Fibroblast of upper back skin (primary cell): Measurements from ENCODE around the gene CBX6.
"Not testable (repeated sequence)": the region's sequence is repeated elsewhere in the genome, so short reads cannot be mapped to it uniquely, and the experiment has no call there.

ENCODE experiments used
- DNase-seq: peaks from one replicate; pipeline ENCODE4 v3.0.0-alpha.2; 2013

CBX6 gene

DNA sequence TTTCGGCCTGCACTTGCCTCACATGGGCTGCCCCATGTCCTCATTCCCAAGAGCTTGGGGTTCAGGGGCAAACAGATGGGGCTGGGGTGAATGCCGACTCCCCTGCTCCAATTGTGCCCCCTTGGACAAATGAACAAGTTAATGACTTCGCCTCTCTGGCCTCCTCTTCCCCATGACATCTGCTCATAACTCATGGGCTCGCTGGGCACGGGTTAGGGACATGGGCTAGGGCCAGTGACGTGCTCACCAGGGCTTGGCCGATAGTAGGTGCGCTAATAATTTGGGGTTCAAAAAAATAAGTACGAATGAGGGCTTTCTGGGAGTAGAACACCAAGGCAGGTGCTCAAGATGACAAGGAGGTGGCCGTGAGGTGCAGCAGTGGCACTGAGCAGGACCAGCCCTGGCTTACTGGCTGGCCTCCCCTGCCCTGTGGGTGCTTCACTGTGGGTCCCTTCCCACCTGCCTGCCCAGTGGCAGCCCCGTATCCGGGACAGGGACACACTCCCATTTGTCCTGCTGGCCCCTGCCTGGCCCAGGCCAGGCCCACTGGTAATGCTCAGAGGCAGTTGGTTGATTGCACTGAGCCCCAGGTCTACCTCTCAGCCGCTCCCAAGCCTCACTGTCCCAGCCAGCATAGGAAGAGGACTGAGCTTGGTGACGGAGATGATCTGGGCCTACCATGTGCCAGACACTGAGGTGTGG is 12.3 kb downstream of the CBX6 start:
- DNase-seq: no peak

DNA sequence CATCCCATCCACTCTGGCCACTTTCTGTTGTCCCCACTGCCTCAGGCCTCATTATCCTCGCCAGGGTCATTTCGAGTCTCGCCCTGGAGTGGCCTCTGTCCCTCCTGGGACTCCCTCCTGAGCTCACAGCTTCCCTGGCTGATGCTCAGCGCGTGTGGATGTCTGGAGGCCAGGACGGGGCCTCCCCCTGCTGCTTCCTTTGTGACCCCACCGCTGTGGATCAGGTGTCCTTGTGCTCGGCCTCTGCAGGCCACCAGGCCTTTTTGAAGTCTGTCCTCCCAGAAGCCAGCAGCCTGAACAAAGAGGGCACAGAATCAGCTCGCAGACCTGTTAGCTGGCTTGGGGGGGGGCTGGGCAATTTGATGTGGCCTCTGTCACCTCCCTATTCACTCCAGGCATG is 13.5 kb downstream of the CBX6 start:
- no peak for DNase-seq

GRCh38 chr22:38854476-38854875 is 17.5 kb downstream of the CBX6 start:
- not testable (repeated sequence) for DNase-seq

DNA sequence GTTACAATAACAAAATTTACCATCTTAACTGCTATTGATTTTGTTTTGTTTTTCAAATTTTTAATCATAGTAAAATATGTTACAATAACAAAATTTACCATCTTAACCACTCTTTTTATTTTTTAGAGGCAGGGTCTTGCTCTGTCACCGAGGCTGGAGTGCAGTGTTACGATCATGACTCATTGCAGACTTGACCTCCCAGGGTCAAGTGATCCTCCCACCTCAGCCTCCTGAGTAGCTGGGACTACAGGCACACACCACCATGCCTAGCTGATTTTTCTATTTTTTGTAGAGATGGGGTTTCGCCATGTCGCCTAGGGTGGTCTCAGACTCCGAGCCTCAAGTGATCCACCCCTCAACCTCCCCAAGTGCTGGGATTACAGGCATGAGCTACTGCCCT is 18.1 kb downstream of the CBX6 start:
- DNase-seq: not testable (repeated sequence)

DNA sequence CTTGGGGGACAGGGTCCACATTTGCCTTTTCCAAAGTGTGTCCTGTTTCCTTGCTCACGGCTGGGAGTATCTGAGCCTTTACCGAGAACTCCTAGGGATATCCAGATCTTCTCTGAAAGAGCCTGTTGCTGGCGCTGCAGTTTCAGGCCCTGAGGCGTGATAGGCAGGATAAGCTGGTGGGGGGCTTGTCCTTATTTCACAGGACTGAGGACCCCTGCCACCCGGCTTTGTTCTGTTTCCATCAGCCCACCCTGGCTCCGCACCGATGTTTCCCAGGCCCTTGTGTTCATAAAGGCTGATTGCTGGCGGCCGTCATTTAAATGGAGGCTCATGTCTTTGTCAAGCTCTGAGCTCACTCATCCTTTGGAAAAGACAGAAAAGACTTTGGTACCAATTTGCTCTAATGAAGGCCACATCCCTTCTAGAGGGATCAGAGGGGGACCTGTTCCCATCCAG is 18.8 kb downstream of the CBX6 start:
- DNase-seq: no peak

DNA sequence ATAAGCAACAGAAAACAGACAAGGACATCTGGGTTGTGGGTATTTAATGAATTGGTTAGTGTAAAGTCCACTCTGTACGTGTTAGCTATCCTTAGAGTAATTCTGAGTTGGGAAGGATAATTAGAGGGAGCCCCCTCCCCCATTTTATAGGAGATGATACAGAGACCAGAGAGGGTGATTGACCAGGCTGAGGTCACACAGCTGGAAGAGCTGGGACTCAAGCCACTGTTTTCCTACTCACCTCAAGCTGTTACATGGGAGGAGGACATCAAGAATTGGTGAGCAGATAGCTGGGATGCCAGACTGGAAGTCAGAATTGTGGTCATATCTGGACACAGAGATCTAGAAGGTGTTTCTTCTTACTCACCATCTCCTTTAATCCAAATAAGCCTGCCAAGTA is 19.5 kb downstream of the CBX6 start:
- no peak for DNase-seq

GRCh38 chr22:38850941-38851849 is 20.8 kb downstream of the CBX6 start:
- peak; percentile 70 for DNase-seq

DNA sequence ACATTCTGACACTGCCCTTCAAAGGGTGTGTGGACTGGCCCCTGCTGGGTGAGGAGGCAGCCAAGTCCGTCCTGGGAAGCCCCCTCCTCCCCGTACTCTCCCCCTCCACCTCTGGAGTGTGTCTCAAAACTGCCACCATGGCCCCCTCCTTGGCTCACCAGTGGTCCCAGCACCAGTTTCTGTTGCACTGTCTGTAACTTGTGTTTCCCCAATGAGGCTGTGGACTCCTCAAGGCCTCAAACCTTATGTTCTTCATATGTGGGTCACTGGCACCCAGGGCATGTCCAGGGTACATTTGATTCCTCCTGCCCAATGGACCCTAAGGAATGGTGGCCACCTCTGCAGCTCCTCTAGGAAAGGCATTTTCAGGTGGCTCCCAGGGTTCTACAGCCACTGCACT is 21.6 kb downstream of the CBX6 start:
- no peak for DNase-seq

GRCh38 chr22:38849811-38850210 is 22.2 kb downstream of the CBX6 start:
- DNase-seq: no peak

DNA sequence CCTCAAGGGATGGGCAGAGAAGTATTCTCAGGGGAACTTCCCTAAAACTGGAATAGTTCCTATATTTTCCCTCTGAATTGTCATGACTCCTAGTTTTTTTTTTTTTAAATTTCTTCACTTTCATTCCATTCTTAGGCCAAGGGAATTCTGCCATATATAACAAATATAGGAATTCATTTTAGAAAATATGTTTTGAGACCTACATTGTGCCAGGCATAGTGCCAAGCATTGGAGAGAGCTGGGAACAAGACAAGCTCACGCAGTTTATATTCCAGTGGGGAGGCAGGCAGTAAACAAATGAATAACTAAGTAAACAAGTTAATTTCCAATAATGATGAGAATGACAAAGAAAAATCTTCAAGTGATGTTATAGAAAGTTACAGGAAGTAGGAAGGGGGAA is 25.6 kb downstream of the CBX6 start:
- DNase-seq: peak; percentile 51

- DNase-seq: peak; percentile 85
Observed at GRCh38 chr22:38845004-38845740, 26.8 kb downstream of the CBX6 start.

- DNase-seq: no peak
Observed at GRCh38 chr22:38844315-38845003, 27.6 kb downstream of the CBX6 start.

DNA sequence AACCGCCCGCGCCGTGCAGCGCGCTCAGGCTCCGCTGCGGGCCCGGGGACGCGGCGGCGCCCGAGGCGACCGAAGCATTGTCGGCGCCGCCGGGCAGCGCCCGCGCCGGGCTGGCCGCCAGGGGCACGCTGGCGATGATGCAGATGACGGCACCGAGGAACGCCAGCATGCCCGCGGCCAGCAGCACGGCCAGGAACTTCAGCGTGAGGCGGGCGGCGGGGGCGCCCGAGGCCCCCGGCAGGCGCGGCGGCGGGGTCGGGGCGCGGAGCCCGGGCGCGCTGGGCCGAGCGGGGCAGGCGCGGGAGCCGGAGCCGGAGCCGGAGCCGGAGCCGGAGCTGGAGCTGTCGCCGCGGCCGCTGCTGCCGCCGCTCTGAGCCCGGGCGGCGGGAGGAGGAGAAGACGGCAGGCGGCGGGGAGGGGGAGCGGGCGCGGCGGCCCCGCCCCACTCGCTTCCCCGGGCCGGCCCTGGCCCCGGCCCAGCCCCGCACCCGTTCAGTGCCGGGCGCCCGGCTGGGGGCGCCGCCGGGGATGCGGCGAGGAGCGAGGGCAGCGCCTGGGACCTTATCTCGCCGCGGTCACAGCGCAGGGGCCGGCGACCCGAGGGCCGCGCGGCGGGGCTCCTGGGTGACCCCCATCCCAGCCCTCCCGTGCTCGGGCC is 28.2 kb downstream of the CBX6 start, which contains the start of gene NPTXR:
Gene NPTXR, minus strand, starts transcription at position 372 of the 658 bp plus-strand sequence.
- DNase-seq: peak; percentile 18

GRCh38 chr22:38843201-38843656 is 28.8 kb downstream of the CBX6 start:
- DNase-seq: peak; percentile 66

GRCh38 chr22:38842512-38843200 is 29.4 kb downstream of the CBX6 start:
- DNase-seq: no peak

DNA sequence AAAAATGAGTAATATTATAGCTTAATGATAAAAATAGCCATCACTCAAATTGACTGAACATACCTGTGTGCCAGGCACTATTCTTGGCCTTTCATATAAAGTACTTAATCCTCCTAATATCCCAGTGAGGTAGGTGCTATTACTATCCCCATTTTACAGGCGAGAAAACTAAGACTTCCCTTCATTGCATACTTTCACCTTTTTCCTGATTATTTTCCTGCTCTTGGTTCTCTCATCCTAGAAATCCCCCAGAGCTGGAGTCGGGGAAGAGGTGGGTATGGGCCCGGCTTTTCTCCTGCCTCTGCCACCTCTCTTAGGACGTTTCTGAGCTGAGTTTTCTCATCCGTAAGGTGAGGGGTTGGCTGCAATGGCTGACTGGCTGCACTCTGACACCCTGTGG is 30.4 kb downstream of the CBX6 start:
- no peak for DNase-seq

DNA sequence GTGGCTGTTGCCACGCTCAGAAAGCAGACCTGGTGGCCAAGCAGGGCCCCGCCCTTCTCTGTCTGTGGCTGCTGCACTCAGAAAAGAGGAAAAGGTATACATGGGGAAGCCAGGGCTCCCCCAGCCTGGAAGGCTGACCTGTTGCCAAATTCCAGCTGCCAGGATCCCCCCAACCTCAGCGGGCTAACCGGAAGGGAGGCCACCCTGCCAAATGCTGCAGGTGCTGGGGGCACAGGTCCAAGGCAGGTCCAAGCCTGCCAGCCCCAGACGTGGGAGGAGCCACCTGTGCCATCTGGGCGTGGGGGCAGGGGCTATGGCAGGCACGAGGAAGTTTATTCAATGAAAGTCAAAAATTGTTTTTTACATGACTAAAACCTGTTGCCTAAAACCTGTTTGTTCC is 30.8 kb downstream of the CBX6 start:
- DNase-seq: no peak

GRCh38 chr22:38840129-38840528 is 31.9 kb downstream of the CBX6 start:
- DNase-seq: no peak

- DNase-seq: no peak
Observed at GRCh38 chr22:38839686-38840085, 32.3 kb downstream of the CBX6 start.

GRCh38 chr22:38837414-38837928 is 34.5 kb downstream of the CBX6 start:
- no peak for DNase-seq

DNA sequence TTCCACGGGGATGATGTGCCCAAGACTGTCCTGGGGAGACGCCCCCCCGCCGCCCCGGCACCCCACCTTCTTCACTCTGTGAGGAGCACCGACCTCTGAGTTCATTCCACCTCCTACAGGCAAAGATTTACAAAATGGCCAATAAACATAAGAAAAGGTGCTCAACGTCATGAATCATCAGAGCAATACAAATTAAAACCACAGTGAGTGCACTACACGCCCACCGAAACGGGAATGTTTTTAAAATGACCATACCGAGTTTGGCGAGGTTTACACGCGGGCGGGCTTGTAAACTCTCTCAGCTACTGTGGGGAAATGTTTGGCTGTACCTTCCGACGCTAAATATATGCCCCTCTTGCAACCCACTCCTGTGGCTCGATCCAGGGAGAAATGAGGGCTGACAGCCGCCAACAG is 36.1 kb downstream of the CBX6 start:
- peak; percentile 12 for DNase-seq
